Lung (tissue), 12 donors: ENCODE results near the gene SYT4. TPM values are rescaled to one million over a fixed set of nuclear protein-coding genes. Genes with fewer than 3 reads are reported as not detected.

ENCODE experiments used
- ATAC-seq: fragments of 200-7000 bp; cut with Tn5 transposase; one replicate; pipeline ENCODE4 v1.9.1; 2020; ENCODE audit warnings: moderate number of reproducible peaks; ENCODE audit not compliant: insufficient read depth, low FRiP score
- DNase-seq, 3 donors: peaks; one replicate each; pipeline ENCODE4 v3.0.0-alpha.2; 2013 to 2017
- H3K27ac ChIP-seq, 2 donors: one replicate each; pipeline ENCODE4 v1.5.1; 2013; ENCODE audit warnings: mild to moderate bottlenecking in 2 of 2, moderate library complexity in 2 of 2, control low read depth in 1 of 2, inconsistent platforms in 1 of 2, low read depth in 1 of 2, low read length in 1 of 2
- H3K27me3 ChIP-seq, 3 donors: one replicate each; pipeline ENCODE4 v1.5.1; 2013; ENCODE audit warnings: low read length in 2 of 3; ENCODE audit not compliant: control insufficient read depth in 3 of 3, insufficient read depth in 3 of 3
- H3K36me3 ChIP-seq, 4 donors: one replicate each; pipeline ENCODE4 v1.5.1; 2013; ENCODE audit warnings: low read length in 4 of 4, mild to moderate bottlenecking in 1 of 4, moderate library complexity in 1 of 4; ENCODE audit not compliant: control insufficient read depth in 4 of 4, insufficient read depth in 4 of 4
- H3K4me1 ChIP-seq, 5 donors: one replicate each; pipeline ENCODE4 v1.5.1; 2013; ENCODE audit warnings: low read length in 5 of 5, mild to moderate bottlenecking in 2 of 5, moderate library complexity in 1 of 5; ENCODE audit not compliant: control insufficient read depth in 5 of 5, insufficient read depth in 5 of 5
- H3K4me3 ChIP-seq: one replicate; pipeline ENCODE4 v1.5.1; 2013; ENCODE audit warnings: mild to moderate bottlenecking, control low read depth, moderate library complexity
- H3K9ac ChIP-seq, 2 donors: one replicate each; pipeline ENCODE4 v1.5.1; 2013; ENCODE audit warnings: low read length in 2 of 2, control low read depth in 1 of 2; ENCODE audit not compliant: insufficient read depth in 1 of 2
- H3K9me3 ChIP-seq, 4 donors: one replicate each; pipeline ENCODE4 v1.5.1; 2013; ENCODE audit warnings: low read length in 3 of 4, mild to moderate bottlenecking in 1 of 4, moderate library complexity in 1 of 4; ENCODE audit not compliant: control insufficient read depth in 4 of 4, insufficient read depth in 3 of 4
- WGBS, 2 donors: extraction: QIAGEN DNeasy Blood & Tissue Kit; methylation state at CpG; one replicate each; pipeline ENCODE4 v1.1.7; 2013; 5-methylcytosine and 5-hydroxymethylcytosine counted together
- polyA plus RNA-seq, 2 donors: library from polyadenylated mRNA; stranded (reverse); fragments of 200-250 nt; gene quantifications; one replicate each; pipeline ENCODE4 v1.2.1, GENCODE V29; 2013
- total RNA-seq, 2 donors: library from RNA; depleted of rRNA in 1 of 2; stranded (reverse); fragments of >200 nt in 1 of 2; gene quantifications; one replicate each; pipeline ENCODE4 v1.2.1, GENCODE V29; 2014 to 2021
- TF ChIP-seq, protein P1 (sequence below): IDR thresholded peaks from 2 replicates; pipeline ENCODE4 v1.5.1; 2012; ENCODE audit warnings: mild to moderate bottlenecking; ENCODE audit errors: control extremely low read depth, extremely low read depth
- donor health status: control.
- donor health status: control.
- donor health status: Bipolar disorder and iron deficiency.
- donor health status: healthy.
- donor health status: DM: yes; HTN: yes; CAD: no.

The SYT4 gene
- total and polyA plus RNA-seq, 4 donors, result 0.01 to 2.3 (median 0.42) TPM

DNA sequence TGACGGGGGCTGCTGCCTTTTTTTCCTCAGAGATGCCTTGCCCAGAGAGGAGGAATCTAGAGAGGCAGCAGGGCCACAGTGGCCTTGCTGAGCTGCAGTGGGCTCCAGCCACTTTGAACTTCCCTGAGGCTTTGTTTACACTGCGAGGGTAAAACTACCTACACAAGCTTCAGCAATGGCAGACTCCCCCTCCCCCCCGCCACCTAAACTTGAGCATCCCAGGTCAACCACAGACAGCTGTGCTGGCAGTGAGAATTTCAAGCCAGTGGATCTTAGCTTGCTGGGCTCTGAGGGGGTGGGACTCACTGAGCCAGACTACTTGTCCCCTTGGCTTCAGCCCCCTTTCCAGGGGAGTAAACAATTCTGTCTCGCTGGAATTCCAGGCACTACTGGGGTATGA is 11.8 kb downstream of the SYT4 start:
- TF ChIP-seq, protein P1, sequence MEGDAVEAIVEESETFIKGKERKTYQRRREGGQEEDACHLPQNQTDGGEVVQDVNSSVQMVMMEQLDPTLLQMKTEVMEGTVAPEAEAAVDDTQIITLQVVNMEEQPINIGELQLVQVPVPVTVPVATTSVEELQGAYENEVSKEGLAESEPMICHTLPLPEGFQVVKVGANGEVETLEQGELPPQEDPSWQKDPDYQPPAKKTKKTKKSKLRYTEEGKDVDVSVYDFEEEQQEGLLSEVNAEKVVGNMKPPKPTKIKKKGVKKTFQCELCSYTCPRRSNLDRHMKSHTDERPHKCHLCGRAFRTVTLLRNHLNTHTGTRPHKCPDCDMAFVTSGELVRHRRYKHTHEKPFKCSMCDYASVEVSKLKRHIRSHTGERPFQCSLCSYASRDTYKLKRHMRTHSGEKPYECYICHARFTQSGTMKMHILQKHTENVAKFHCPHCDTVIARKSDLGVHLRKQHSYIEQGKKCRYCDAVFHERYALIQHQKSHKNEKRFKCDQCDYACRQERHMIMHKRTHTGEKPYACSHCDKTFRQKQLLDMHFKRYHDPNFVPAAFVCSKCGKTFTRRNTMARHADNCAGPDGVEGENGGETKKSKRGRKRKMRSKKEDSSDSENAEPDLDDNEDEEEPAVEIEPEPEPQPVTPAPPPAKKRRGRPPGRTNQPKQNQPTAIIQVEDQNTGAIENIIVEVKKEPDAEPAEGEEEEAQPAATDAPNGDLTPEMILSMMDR, result no peak
- peaks cover 0 to 3% (median 0%) of the 10 kb centered on the region in 4 donors for H3K9me3 ChIP-seq
- no peaks in the 10 kb centered on the region for H3K4me1 ChIP-seq
- H3K36me3 ChIP-seq, result no peaks in the 10 kb centered on the region
- no peaks in the 10 kb centered on the region for H3K27me3 ChIP-seq
- no peak overlapping the region for H3K27ac ChIP-seq
- 71 to 74% methylated on average over 4 of the region's 4 CpGs for WGBS, 2 donors
- ATAC-seq, result no peak
- H3K4me3 ChIP-seq, result no peak overlapping the region
- no peak overlapping the region for H3K9ac ChIP-seq
- no peak for DNase-seq

DNA sequence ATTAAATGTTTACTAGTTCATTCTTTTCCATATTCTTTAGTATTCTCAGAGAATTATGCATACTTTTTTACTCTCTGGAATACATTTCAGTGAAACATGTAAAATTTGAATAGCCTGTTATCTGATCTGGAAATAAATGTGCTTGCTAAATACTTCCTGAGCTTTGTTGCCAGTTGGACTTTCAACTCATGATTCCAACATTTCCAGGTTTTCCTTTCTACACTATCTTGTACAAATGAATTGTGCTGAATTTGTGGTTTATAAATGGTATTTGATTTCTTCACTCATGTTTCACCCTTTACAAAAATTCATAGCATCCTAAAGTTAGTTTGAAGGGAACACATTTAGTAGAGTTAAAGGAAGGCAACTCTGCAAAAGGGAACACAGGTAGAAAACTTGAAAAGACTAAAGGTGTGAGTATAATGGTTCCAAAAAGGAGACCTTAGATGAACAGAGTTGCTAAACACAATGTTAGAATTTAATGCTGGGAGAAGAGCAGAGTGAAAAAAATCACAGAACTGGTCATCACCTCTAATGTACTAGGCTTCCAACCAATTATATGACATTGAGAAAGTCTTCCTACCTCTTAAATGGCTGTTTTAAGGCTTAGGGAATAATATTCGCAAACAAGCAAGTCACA is 28.6 kb downstream of the SYT4 start:
- Histone ChIP-seq H3K9ac (no peak overlapping the region), H3K36me3 (no peaks in the 10 kb centered on the region), H3K4me3 (no peak overlapping the region), H3K27me3 (no peaks in the 10 kb centered on the region), H3K4me1 (no peaks in the 10 kb centered on the region), H3K27ac (no peak overlapping the region), H3K9me3 (no peaks in the 10 kb centered on the region)
- no peak for ATAC-seq
- DNase-seq, result no peak
- TF ChIP-seq, protein P1, result no peak
- 94% methylated on average over 1 of the region's 1 CpG for WGBS, 2 donors

DNA sequence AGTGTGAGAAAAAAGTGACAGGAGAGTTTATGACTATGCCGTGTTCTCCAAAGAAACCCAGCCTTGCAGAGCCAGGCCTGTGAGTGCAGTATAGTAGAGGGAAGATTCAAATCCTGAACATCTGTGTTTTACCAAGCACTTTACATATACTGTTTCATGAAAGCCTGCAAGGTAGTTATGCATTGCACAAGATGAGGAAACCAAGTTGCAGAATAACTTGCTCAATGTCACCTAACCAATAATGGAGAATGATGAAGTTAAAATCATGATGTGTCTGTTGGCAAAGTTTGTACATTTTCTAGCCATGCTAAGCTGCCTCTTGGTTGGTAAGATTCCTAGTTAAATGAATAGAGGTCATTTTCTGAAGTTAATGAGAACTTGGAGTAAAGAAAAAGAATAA is 29.3 kb downstream of the SYT4 start:
- Histone ChIP-seq H3K9me3 (no peaks in the 10 kb centered on the region), H3K9ac (no peak overlapping the region), H3K27ac (no peak overlapping the region), H3K4me1 (no peaks in the 10 kb centered on the region), H3K27me3 (no peaks in the 10 kb centered on the region), H3K36me3 (no peaks in the 10 kb centered on the region), H3K4me3 (no peak overlapping the region)
- WGBS, 2 donors, result 88 to 89% methylated on average over 1 of the region's 1 CpG
- ATAC-seq (no peak), DNase-seq (no peak)
- TF ChIP-seq, protein P1, result no peak

DNA sequence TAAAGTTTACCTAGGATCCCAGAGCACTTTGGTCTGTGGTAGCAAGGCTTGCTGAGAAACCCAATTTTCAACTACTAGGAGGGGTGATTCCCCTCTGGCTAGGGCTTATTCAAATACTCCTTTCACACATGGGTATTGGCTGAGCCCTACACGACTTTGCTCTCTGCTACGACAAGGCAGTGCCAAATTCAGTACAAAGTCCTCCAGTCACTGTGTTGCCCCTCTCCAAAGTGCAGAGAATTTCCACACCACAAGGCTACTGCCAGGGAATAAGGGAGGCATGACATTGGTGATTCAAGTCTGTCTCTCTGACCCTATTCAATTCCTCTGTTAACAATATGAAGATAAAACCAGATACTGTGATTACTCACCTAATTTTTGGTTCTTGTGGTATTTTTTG is 38.9 kb downstream of the SYT4 start:
- no peak overlapping the region for H3K27ac ChIP-seq
- H3K27me3 ChIP-seq, result no peaks in the 10 kb centered on the region
- 75 to 83% methylated on average over 2 of the region's 2 CpGs for WGBS, 2 donors
- peaks cover 0 to 3% (median 0%) of the 10 kb centered on the region in 4 donors for H3K9me3 ChIP-seq
- no peaks in the 10 kb centered on the region for H3K36me3 ChIP-seq
- TF ChIP-seq, protein P1, result no peak
- H3K4me1 ChIP-seq, result peaks cover 0 to 1% (median 0%) of the 10 kb centered on the region in 5 donors
- ATAC-seq (no peak), DNase-seq (no peak)
- H3K9ac ChIP-seq, result no peak overlapping the region
- H3K4me3 ChIP-seq, result no peak overlapping the region
